HepG2 (cell line): ENCODE data around the gene STX10.

Experiments
- CHD4 ChIP-seq: fragments of 200-600 bp; sonication (generic); IDR thresholded peaks from 2 replicates; pipeline ENCODE4 v1.7.0; 2017; ENCODE audit warnings: mild to moderate bottlenecking, low read length, borderline replicate concordance
- CREB1 ChIP-seq, 2 experiments: fragments of 450-650 bp in 1 of 2; IDR thresholded peaks; 2 replicates each; pipeline ENCODE4 v1.6.1; 2016 to 2017; ENCODE audit warnings: control low read depth in 1 of 2, mild to moderate bottlenecking in 1 of 2, missing compliant biosample characterization in 1 of 2, missing genetic modification characterization in 1 of 2
- FOXM1 ChIP-seq: sonication (generic); formaldehyde crosslinking; IDR thresholded peaks from 2 replicates; pipeline ENCODE4 v1.5.0; 2020; ENCODE audit warnings: missing genetic modification reagents
- JUNB ChIP-seq: sonication (generic); formaldehyde crosslinking; IDR thresholded peaks from 2 replicates; pipeline ENCODE4 v1.8.0; 2022; ENCODE audit warnings: missing genetic modification reagents, mild to moderate bottlenecking, borderline replicate concordance
- NFATC3 ChIP-seq: sonication (generic); formaldehyde crosslinking; IDR thresholded peaks from 2 replicates; pipeline ENCODE4 v1.5.1; 2020; ENCODE audit warnings: mild to moderate bottlenecking, missing genetic modification reagents
- RAD21 ChIP-seq: fragments of 450-650 bp; formaldehyde crosslinking; IDR thresholded peaks from 2 replicates; pipeline ENCODE4 v1.5.0; 2020; ENCODE audit warnings: mild to moderate bottlenecking
- ZNF101 ChIP-seq: sonication (generic); formaldehyde crosslinking; IDR thresholded peaks from 2 replicates; pipeline ENCODE4 v1.4.0; 2020; ENCODE audit warnings: mild to moderate bottlenecking, low read depth, missing genetic modification reagents, borderline replicate concordance
- ZNF530 ChIP-seq: sonication (generic); formaldehyde crosslinking; IDR thresholded peaks from 2 replicates; pipeline ENCODE4 v1.5.0; 2020; ENCODE audit warnings: low read depth, mild to moderate bottlenecking, missing genetic modification reagents
- ZNF577 ChIP-seq: sonication (generic); formaldehyde crosslinking; IDR thresholded peaks from 2 replicates; pipeline ENCODE4 v1.4.0; 2020; ENCODE audit warnings: mild to moderate bottlenecking, low read depth, missing genetic modification reagents, borderline replicate concordance
- TF ChIP-seq, protein P1 (sequence below): sonication (generic); formaldehyde crosslinking; IDR thresholded peaks from 2 replicates; pipeline ENCODE4 v1.5.0; 2020; ENCODE audit warnings: mild to moderate bottlenecking, missing genetic modification reagents, moderate library complexity
- TF ChIP-seq, protein P2 (sequence below): sonication (generic); formaldehyde crosslinking; IDR thresholded peaks from 2 replicates; pipeline ENCODE4 v1.5.1; 2020; ENCODE audit warnings: missing genetic modification reagents, mild to moderate bottlenecking, borderline replicate concordance
- TF ChIP-seq, protein P3 (sequence below): sonication (generic); formaldehyde crosslinking; IDR thresholded peaks from 2 replicates; pipeline ENCODE4 v1.8.1; 2022; ENCODE audit warnings: mild to moderate bottlenecking, missing genetic modification reagents

DNA sequence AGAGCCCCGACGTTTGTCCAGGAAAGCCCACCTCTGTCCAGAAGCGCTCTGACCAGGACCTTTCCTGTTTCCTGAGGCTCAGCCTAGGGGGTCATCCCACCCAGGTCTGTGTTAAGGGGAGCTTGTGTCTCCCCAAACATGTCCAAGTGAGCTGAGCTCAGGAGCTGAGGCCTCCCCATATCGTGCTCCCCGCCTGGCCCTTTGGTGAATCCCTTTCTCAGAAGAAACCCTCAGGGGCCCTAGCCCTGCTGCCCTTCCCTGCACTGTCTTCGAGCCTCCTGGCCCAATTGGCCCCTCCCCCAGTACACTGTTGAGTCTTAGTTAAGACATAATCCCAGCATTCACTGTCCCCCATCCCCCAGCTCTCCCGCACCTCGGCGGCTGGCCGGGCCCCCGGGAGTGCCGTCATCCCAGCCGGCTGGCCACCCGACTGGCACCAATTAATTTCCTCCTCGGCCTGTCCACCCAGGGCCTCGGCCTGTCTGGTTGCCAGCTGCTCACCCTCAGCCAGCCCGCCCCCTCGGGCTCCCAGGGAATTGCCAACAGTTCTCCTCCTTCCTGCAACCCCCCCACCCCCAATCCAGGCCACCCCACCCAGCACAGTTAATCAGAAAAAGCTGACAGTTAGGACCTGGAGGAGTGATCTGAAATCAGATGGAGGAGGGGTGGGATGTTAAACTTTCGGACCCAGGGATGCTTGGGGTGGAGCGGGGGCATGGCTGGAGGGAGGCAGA, 13.6 kb upstream of the STX10 start:
- TF ChIP-seq, protein P1, sequence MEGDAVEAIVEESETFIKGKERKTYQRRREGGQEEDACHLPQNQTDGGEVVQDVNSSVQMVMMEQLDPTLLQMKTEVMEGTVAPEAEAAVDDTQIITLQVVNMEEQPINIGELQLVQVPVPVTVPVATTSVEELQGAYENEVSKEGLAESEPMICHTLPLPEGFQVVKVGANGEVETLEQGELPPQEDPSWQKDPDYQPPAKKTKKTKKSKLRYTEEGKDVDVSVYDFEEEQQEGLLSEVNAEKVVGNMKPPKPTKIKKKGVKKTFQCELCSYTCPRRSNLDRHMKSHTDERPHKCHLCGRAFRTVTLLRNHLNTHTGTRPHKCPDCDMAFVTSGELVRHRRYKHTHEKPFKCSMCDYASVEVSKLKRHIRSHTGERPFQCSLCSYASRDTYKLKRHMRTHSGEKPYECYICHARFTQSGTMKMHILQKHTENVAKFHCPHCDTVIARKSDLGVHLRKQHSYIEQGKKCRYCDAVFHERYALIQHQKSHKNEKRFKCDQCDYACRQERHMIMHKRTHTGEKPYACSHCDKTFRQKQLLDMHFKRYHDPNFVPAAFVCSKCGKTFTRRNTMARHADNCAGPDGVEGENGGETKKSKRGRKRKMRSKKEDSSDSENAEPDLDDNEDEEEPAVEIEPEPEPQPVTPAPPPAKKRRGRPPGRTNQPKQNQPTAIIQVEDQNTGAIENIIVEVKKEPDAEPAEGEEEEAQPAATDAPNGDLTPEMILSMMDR (CRISPR knock-in tag): no peak
- TF ChIP-seq CREB1 (IDR thresholded peaks at IDR 0.05) (no peak), CREB1 (CRISPR knock-in tag; IDR thresholded peaks at IDR 0.05) (no peak), FOXM1 (no peak), ZNF101 (CRISPR knock-in tag) (no peak), RAD21 (no peak), ZNF530 (CRISPR knock-in tag) (no peak), CHD4 (no peak), JUNB (CRISPR knock-in tag) (no peak), ZNF577 (CRISPR knock-in tag) (no peak), NFATC3 (CRISPR knock-in tag) (no peak)
- TF ChIP-seq, protein P2, sequence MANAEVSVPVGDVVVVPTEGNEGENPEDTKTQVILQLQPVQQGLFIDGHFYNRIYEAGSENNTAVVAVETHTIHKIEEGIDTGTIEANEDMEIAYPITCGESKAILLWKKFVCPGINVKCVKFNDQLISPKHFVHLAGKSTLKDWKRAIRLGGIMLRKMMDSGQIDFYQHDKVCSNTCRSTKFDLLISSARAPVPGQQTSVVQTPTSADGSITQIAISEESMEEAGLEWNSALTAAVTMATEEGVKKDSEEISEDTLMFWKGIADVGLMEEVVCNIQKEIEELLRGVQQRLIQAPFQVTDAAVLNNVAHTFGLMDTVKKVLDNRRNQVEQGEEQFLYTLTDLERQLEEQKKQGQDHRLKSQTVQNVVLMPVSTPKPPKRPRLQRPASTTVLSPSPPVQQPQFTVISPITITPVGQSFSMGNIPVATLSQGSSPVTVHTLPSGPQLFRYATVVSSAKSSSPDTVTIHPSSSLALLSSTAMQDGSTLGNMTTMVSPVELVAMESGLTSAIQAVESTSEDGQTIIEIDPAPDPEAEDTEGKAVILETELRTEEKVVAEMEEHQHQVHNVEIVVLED: no peak
- TF ChIP-seq, protein P3, sequence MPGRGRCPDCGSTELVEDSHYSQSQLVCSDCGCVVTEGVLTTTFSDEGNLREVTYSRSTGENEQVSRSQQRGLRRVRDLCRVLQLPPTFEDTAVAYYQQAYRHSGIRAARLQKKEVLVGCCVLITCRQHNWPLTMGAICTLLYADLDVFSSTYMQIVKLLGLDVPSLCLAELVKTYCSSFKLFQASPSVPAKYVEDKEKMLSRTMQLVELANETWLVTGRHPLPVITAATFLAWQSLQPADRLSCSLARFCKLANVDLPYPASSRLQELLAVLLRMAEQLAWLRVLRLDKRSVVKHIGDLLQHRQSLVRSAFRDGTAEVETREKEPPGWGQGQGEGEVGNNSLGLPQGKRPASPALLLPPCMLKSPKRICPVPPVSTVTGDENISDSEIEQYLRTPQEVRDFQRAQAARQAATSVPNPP (CRISPR knock-in tag): no peak
